HFFc6 (cell line): ENCODE measurements around the gene PNLIPRP1. TPM values are rescaled to one million over a fixed set of nuclear protein-coding genes. Genes with fewer than 3 reads are reported as not detected.

Experiments
- DNase-seq: peaks from one replicate; pipeline ENCODE4 v3.0.0-alpha.2; 2018
- H3K27ac Mint-ChIP-seq: 2 replicates; pipeline ENCODE4 v1.8.0; 2020; ENCODE audit warnings: mild to moderate bottlenecking, mixed read lengths
- H3K27me3 Mint-ChIP-seq: 2 replicates; pipeline ENCODE4 v1.8.0; 2021; ENCODE audit warnings: mild to moderate bottlenecking, moderate library complexity, mixed read lengths; ENCODE audit not compliant: insufficient read depth
- H3K36me3 Mint-ChIP-seq: 2 replicates; pipeline ENCODE4 v1.8.0; 2021; ENCODE audit warnings: low read depth, mixed read lengths
- H3K4me1 Mint-ChIP-seq: 2 replicates; pipeline ENCODE4 v1.8.0; 2020; ENCODE audit warnings: low read depth, mixed read lengths
- H3K4me3 Mint-ChIP-seq: 2 replicates; pipeline ENCODE4 v1.8.0; 2020; ENCODE audit warnings: mild to moderate bottlenecking, moderate library complexity, mixed read lengths
- H3K9me3 Mint-ChIP-seq: 2 replicates; pipeline ENCODE4 v1.8.0; 2020; ENCODE audit warnings: mild to moderate bottlenecking, mixed read lengths
- total RNA-seq, 6 experiments: library from RNA; stranded (reverse); fragmentation: NEBNext Ultra II Directional; extraction: Animal tissue kit (Norgen Biotek cat#: 25700); gene quantifications; 2 replicates in 1 of 6; 3 replicates in 5 of 6; pipeline ENCODE4 v1.2.3, GENCODE V29; 2021
- TF ChIP-seq, protein P1 (sequence below): fragments of 200-600 bp; sonication (generic); IDR thresholded peaks from 2 replicates; pipeline ENCODE4 v1.5.0; 2021; ENCODE audit warnings: antibody characterized with exemption, mild to moderate bottlenecking

Gene PNLIPRP1
- total RNA-seq, 6 experiments from 2014 or later: not detected

GRCh38 chr10:116608686-116609594 is 18.2 kb downstream of the PNLIPRP1 start:
- Mint-ChIP-seq H3K4me3 (no peak overlapping the region), H3K9me3 (peaks cover 10% of the 10 kb centered on the region; the same call in 1 of the 2 replicates), H3K27ac (no peak overlapping the region), H3K4me1 (no peaks in the 10 kb centered on the region), H3K27me3 (no peaks in the 10 kb centered on the region; the same call in 1 of the 2 replicates), H3K36me3 (no peaks in the 10 kb centered on the region)
- no peak for DNase-seq
- TF ChIP-seq, protein P1, sequence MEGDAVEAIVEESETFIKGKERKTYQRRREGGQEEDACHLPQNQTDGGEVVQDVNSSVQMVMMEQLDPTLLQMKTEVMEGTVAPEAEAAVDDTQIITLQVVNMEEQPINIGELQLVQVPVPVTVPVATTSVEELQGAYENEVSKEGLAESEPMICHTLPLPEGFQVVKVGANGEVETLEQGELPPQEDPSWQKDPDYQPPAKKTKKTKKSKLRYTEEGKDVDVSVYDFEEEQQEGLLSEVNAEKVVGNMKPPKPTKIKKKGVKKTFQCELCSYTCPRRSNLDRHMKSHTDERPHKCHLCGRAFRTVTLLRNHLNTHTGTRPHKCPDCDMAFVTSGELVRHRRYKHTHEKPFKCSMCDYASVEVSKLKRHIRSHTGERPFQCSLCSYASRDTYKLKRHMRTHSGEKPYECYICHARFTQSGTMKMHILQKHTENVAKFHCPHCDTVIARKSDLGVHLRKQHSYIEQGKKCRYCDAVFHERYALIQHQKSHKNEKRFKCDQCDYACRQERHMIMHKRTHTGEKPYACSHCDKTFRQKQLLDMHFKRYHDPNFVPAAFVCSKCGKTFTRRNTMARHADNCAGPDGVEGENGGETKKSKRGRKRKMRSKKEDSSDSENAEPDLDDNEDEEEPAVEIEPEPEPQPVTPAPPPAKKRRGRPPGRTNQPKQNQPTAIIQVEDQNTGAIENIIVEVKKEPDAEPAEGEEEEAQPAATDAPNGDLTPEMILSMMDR: no peak

- no peaks in the 10 kb centered on the region for H3K4me1 Mint-ChIP-seq
- peaks cover 10% of the 10 kb centered on the region; the same call in 1 of the 2 replicates for H3K9me3 Mint-ChIP-seq
- no peak overlapping the region for H3K4me3 Mint-ChIP-seq
- DNase-seq: no peak
- TF ChIP-seq, protein P1: no peak
- H3K27ac Mint-ChIP-seq: no peak overlapping the region
- H3K27me3 Mint-ChIP-seq: no peaks in the 10 kb centered on the region; the same call in 1 of the 2 replicates
- H3K36me3 Mint-ChIP-seq: no peaks in the 10 kb centered on the region
Observed at GRCh38 chr10:116610443-116611152, 19.8 kb downstream of the PNLIPRP1 start.

DNA sequence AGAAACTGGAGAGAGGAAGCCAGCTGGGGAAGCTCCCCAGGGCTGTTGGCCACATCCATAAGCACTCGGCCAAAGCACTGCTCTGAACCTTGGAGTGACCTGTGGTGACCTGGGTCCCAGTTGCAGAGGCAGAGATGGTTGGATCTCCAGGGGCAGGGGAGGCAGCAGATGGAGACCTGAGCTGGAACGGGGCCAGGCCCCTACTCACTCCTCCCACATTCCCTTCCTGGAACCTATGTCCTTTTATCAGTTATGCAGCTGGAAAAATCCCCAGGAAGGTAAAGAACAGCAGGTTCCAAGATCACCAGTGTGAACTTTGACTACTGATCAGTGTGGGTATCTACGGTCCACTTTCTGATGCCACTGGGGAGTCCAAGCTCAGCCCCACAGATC is 20.4 kb downstream of the PNLIPRP1 start:
- Mint-ChIP-seq H3K4me1 (no peaks in the 10 kb centered on the region), H3K9me3 (peaks cover 10% of the 10 kb centered on the region; the same call in 1 of the 2 replicates), H3K4me3 (no peak overlapping the region), H3K27me3 (no peaks in the 10 kb centered on the region; the same call in 1 of the 2 replicates), H3K27ac (no peak overlapping the region), H3K36me3 (no peaks in the 10 kb centered on the region)
- TF ChIP-seq, protein P1: no peak
- DNase-seq: no peak

GRCh38 chr10:116612107-116612769 is 21.5 kb downstream of the PNLIPRP1 start:
- peaks cover 10% of the 10 kb centered on the region; the same call in 1 of the 2 replicates for H3K9me3 Mint-ChIP-seq
- no peak overlapping the region for H3K27ac Mint-ChIP-seq

DNA sequence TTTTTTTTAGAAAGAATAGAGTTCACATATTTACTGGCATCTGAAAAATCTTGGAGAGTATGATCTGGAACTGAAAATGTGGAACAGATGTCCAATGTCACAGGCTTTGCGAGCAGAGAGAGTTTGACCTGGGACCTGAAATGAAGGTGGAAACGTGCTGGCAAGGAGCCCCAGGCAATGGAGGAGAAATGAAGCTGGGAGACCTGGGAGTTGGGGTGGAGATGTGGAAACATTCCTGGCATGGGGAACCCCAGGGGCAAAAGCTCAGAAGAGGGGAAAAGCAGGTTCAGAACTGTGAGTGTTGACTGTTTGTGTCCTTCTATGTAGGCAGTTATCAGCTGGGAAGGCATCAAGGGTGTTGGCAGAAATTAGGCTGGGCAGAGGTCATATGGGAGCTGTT is 22.7 kb downstream of the PNLIPRP1 start:
- Mint-ChIP-seq H3K4me3 (no peak overlapping the region), H3K9me3 (peaks cover 10% of the 10 kb centered on the region; the same call in 1 of the 2 replicates), H3K27me3 (no peaks in the 10 kb centered on the region; the same call in 1 of the 2 replicates), H3K36me3 (no peaks in the 10 kb centered on the region), H3K4me1 (no peaks in the 10 kb centered on the region), H3K27ac (no peak overlapping the region)
- DNase-seq: no peak
- TF ChIP-seq, protein P1: no peak

More at GRCh38 chr10:116612107-116612769, 21.5 kb downstream of the PNLIPRP1 start:
- Mint-ChIP-seq H3K27me3 (no peaks in the 10 kb centered on the region; the same call in 1 of the 2 replicates), H3K4me3 (no peak overlapping the region), H3K36me3 (no peaks in the 10 kb centered on the region), H3K4me1 (no peaks in the 10 kb centered on the region)
- DNase-seq: no peak
- TF ChIP-seq, protein P1: no peak
